B cell (primary cell): ENCODE results near the gene RGS17. TPM values are rescaled to one million over a fixed set of nuclear protein-coding genes. Genes with fewer than 3 reads are reported as not detected.

Experiments
- ATAC-seq: fragments of 200-7000 bp; cut with Tn5 transposase; one replicate; pipeline ENCODE4 v1.10.0; 2021; ENCODE audit warnings: low read depth, mild to moderate bottlenecking, moderate number of reproducible peaks, moderate library complexity
- CTCF ChIA-PET: fragments of 350-600 bp; sonication (Branson Sonifier 250); formaldehyde crosslinking; loops from one replicate; lab custom pipeline; 2021; ENCODE audit warnings: antibody characterized with exemption, inconsistent platforms; lab: Charles Lee
- POLR2A ChIA-PET: fragments of 350-600 bp; sonication (Branson Sonifier 250); formaldehyde crosslinking; loops from one replicate; lab custom pipeline; 2021; ENCODE audit warnings: antibody characterized with exemption; lab: Charles Lee
- DNase-seq: peaks from one replicate; pipeline ENCODE4 v3.0.0; 2013
- H2AFZ ChIP-seq: 2 replicates; pipeline ENCODE4 v1.6.1; 2012; ENCODE audit warnings: mild to moderate bottlenecking, low read depth, low read length; ENCODE audit not compliant: insufficient read depth, poor library complexity, severe bottlenecking
- H3K27ac ChIP-seq, 2 donors: 1 replicate in 1 of 2; 2 replicates in 1 of 2; pipeline ENCODE4 v1.5.1; 2012 to 2013; ENCODE audit warnings: low read length in 2 of 2, mild to moderate bottlenecking in 2 of 2, moderate library complexity in 1 of 2
- H3K27me3 ChIP-seq, 4 experiments: fragments of 200-600 bp in 1 of 4; sonication (generic) in 1 of 4; replicated peaks in 1 of 4; 1 replicate in 2 of 4; 2 replicates in 2 of 4; pipeline versions ENCODE4 v1.6.1 to v1.7.0; 2013 to 2016; ENCODE audit warnings: low read length in 3 of 4, mild to moderate bottlenecking in 2 of 4, mixed read lengths in 1 of 4, moderate library complexity in 1 of 4; ENCODE audit not compliant: insufficient read depth in 4 of 4, control insufficient read depth in 3 of 4; ENCODE audit errors: control extremely low read depth in 1 of 4
- H3K36me3 ChIP-seq, 2 experiments: replicated peaks in 1 of 2; 1 replicate in 1 of 2; 2 replicates in 1 of 2; pipeline versions ENCODE4 v1.6.1 to v1.7.1; 2013; ENCODE audit warnings: low read length in 1 of 2; ENCODE audit not compliant: insufficient read depth in 2 of 2, control insufficient read depth in 1 of 2; ENCODE audit errors: control extremely low read depth in 1 of 2, extremely low read depth in 1 of 2
- H3K4me1 ChIP-seq, 2 donors: fragments of 200-600 bp in 1 of 2; sonication (generic) in 1 of 2; 1 replicate in 1 of 2; 2 replicates in 1 of 2; pipeline versions ENCODE4 v1.5.1 to v1.6.1; 2013 to 2017; ENCODE audit warnings: low read length in 2 of 2; ENCODE audit not compliant: control insufficient read depth in 2 of 2, insufficient read depth in 2 of 2
- H3K4me2 ChIP-seq: replicated peaks from 2 replicates; pipeline ENCODE3; 2012; ENCODE audit warnings: mild to moderate bottlenecking, low read depth, low read length; ENCODE audit not compliant: poor library complexity, severe bottlenecking
- H3K4me3 ChIP-seq, 5 experiments: fragments of 200-600 bp in 1 of 5; sonication (generic) in 1 of 5; 1 replicate in 3 of 5; 2 replicates in 2 of 5; pipeline versions ENCODE4 v1.5.1 to v1.7.0; 2011 to 2016; ENCODE audit warnings: low read length in 4 of 5, mild to moderate bottlenecking in 4 of 5, low read depth in 2 of 5, control low read depth in 1 of 5, moderate library complexity in 1 of 5; ENCODE audit not compliant: insufficient read depth in 1 of 5; ENCODE audit errors: control extremely low read depth in 1 of 5, extremely low read depth in 1 of 5
- H3K79me2 ChIP-seq: fragments of 200-600 bp; sonication (generic); one replicate; pipeline ENCODE4 v1.6.0; 2016; ENCODE audit warnings: low read length; ENCODE audit not compliant: control insufficient read depth, insufficient read depth
- H3K9ac ChIP-seq: fragments of 200-600 bp; sonication (generic); 2 replicates; pipeline ENCODE4 v1.6.1; 2017; ENCODE audit warnings: mild to moderate bottlenecking, low read length, moderate library complexity
- H3K9me3 ChIP-seq, 3 donors: one replicate each; pipeline versions ENCODE4 v1.6.1 to v1.7.1; 2013; ENCODE audit warnings: low read length in 2 of 3; ENCODE audit not compliant: control insufficient read depth in 2 of 3, insufficient read depth in 1 of 3; ENCODE audit errors: control extremely low read depth in 1 of 3
- H4K20me1 ChIP-seq: 2 replicates; pipeline ENCODE4 v1.6.0; 2012; ENCODE audit warnings: mild to moderate bottlenecking, low read length; ENCODE audit not compliant: insufficient read depth, control insufficient read depth, poor library complexity, severe bottlenecking
- H3K27ac Mint-ChIP-seq: one replicate; pipeline ENCODE4 v1.8.0; 2021; ENCODE audit warnings: mixed read lengths
- H3K27me3 Mint-ChIP-seq: one replicate; pipeline ENCODE4 v1.8.0; 2021; ENCODE audit warnings: mixed read lengths
- H3K4me1 Mint-ChIP-seq: one replicate; pipeline ENCODE4 v1.8.0; 2021; ENCODE audit warnings: mixed read lengths
- H3K4me3 Mint-ChIP-seq: one replicate; pipeline ENCODE4 v1.8.0; 2021; ENCODE audit warnings: mixed read lengths
- H3K9me3 Mint-ChIP-seq: one replicate; pipeline ENCODE4 v1.8.0; 2022; ENCODE audit warnings: mixed read lengths; ENCODE audit not compliant: insufficient read depth
- CTCF ChIP-seq: fragments of 200-600 bp; IDR thresholded peaks from one replicate; pipeline ENCODE4 v1.8.0; 2022; ENCODE audit warnings: antibody characterized with exemption, mild to moderate bottlenecking
- EZH2 ChIP-seq: IDR thresholded peaks from 2 replicates; pipeline ENCODE4 v1.6.1; 2012; ENCODE audit warnings: borderline replicate concordance, low read depth, mild to moderate bottlenecking, moderate library complexity, low read length; ENCODE audit not compliant: insufficient read depth, poor library complexity, severe bottlenecking
- WGBS: methylation state at CpG from one replicate; pipeline ENCODE4 v1.1.5; 2013; ENCODE audit warnings: missing lambda C conversion rate; ENCODE audit not compliant: insufficient coverage; 5-methylcytosine and 5-hydroxymethylcytosine counted together
- intact Hi-C: fragments of 100-400 bp; cut with micrococcal nuclease; formaldehyde crosslinking; loops from one replicate; pipeline ENCODE4 v1.10.0; 2022
- polyA plus RNA-seq: library from polyadenylated mRNA; depleted of rRNA; stranded (reverse); fragments of >200 nt; gene quantifications from 2 replicates; pipeline ENCODE4 v1.2.3, GENCODE V29; 2012
- total RNA-seq, 2 donors: library from RNA; stranded (reverse); fragments of 120-200 nt in 1 of 2; gene quantifications; 1 replicate in 1 of 2; 2 replicates in 1 of 2; pipeline versions ENCODE4 v1.2.3 to v1.2.4, GENCODE V29; 2013 to 2022

Gene RGS17
- total and polyA plus RNA-seq, 2 donors (not counting 1 experiment from before 2014, with no cell fraction given): not detected

DNA sequence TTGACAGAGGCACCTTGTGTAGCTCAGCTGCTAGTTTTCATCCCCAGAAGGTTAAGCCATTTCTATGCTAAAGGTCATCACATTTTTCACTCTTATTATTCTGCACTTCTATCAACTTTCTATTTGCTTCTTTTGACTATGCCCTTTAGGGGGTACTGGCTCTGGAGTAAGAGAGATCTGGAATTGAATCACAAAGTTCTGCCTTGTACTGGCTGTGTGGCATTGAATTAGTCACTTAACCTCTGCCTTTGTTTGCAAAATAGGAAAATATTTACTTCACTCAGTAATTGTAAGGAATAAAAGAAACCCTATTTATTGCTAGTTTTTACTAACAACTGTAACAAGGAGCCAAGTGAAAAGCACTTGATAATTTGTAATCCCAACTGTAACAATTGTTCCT is 71.8 kb downstream of the RGS17 start:
- H3K4me3 Mint-ChIP-seq: no peak overlapping the region
- ChIA-PET POLR2A (no interaction called here), CTCF (no interaction called here)
- Histone ChIP-seq H3K27me3 (no peaks in the 10 kb centered on the region), H3K9me3 (peaks cover 0 to 5% (median 0%) of the 10 kb centered on the region in 3 donors), H3K4me3 (no peak overlapping the region), H4K20me1 (no peaks in the 10 kb centered on the region), H3K27ac (no peak overlapping the region), H3K9ac (no peak overlapping the region), H3K4me1 (no peaks in the 10 kb centered on the region), H3K36me3 (no peaks in the 10 kb centered on the region), H2AFZ (no peak overlapping the region), H3K79me2 (no peaks in the 10 kb centered on the region), H3K4me2 (no peak overlapping the region)
- peaks cover 13% of the 10 kb centered on the region for H3K27me3 Mint-ChIP-seq
- intact Hi-C loops: no loop called here
- peaks cover 2% of the 10 kb centered on the region for H3K9me3 Mint-ChIP-seq
- ATAC-seq (no peak), DNase-seq (no peak)
- H3K4me1 Mint-ChIP-seq: no peaks in the 10 kb centered on the region
- TF ChIP-seq EZH2 (no peak), CTCF (no peak)
- no peak overlapping the region for H3K27ac Mint-ChIP-seq

DNA sequence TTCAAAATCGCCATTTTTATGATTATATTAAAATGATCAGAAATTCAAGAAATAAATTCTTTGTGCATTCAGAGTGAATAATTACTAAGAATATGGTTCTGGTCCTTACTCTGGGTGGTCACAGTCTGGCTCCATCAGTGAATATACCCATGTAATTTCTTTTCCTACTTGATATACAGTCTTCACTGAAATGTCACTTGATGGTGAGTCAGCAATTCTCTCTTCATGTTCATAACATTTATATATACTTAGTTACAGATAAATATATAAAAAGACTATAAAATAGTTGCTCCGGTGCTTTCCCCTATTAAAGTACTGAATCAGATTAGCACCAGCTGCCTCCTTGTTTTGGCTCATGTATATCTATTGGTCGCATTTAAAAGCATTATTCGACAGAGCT is 72.2 kb downstream of the RGS17 start:
- H3K9me3 Mint-ChIP-seq: peaks cover 2% of the 10 kb centered on the region
- ChIA-PET POLR2A (no interaction called here), CTCF (no interaction called here)
- H3K36me3 ChIP-seq: no peaks in the 10 kb centered on the region
- H3K4me3 ChIP-seq: no peak overlapping the region
- H3K9me3 ChIP-seq: peaks cover 0 to 5% (median 0%) of the 10 kb centered on the region in 3 donors
- ATAC-seq (no peak), DNase-seq (no peak)
- intact Hi-C loops: no loop called here
- H3K27ac Mint-ChIP-seq: no peak overlapping the region
- 72% methylated on average over 2 of the region's 4 CpGs for WGBS
- H3K4me1 ChIP-seq: no peaks in the 10 kb centered on the region
- H4K20me1 ChIP-seq: no peaks in the 10 kb centered on the region
- no peak overlapping the region for H3K27ac ChIP-seq
- no peak overlapping the region for H3K4me2 ChIP-seq
- H2AFZ ChIP-seq: no peak overlapping the region
- H3K4me3 Mint-ChIP-seq: no peak overlapping the region
- H3K27me3 Mint-ChIP-seq: peaks cover 11% of the 10 kb centered on the region
- no peak overlapping the region for H3K9ac ChIP-seq
- TF ChIP-seq CTCF: no peak
- TF ChIP-seq EZH2: no peak
- H3K79me2 ChIP-seq: no peaks in the 10 kb centered on the region
- no peaks in the 10 kb centered on the region for H3K27me3 ChIP-seq
- H3K4me1 Mint-ChIP-seq: no peaks in the 10 kb centered on the region
